ENCODE data around the gene DNPEP. TPM values are rescaled to one million over a fixed set of nuclear protein-coding genes. Genes with fewer than 3 reads are reported as not detected.

The DNPEP gene
- total and polyA plus RNA-seq, 2 donors (not counting 3 experiments of a cell fraction or from before 2014, with no cell fraction given): 40.4 to 77.5 TPM

- intact Hi-C loops (cut with micrococcal nuclease) (loop anchor here (10.0 kb wide), 1 partner anchor 817 kb away; the partner anchor contains the start of genes CNOT9 and USP37), dilution Hi-C loops (cut with MboI; ENCODE audit: extremely low pct_ligation_motif_present, low sequenced_read_pairs) (no loop called here)
- DNase-seq (ENCODE audit: low read depth, low spot score): no peak
- no peaks in the 10 kb centered on the region for H3K9me1 ChIP-seq (replicated peaks; ENCODE audit: control insufficient read depth, extremely low read depth, insufficient read depth, low read length)
- no peak overlapping the region for H2AFZ ChIP-seq (ENCODE audit: low read depth, low read length)
- no peaks in the 10 kb centered on the region for H3K9me3 ChIP-seq (replicated peaks; ENCODE audit: control insufficient read depth, insufficient read depth, low read length)
- no peak overlapping the region for H3K9ac ChIP-seq (replicated peaks; ENCODE audit: extremely low read depth, insufficient read depth, low read length)
- H3K4me1 ChIP-seq (ENCODE audit: control insufficient read depth, extremely low read depth, insufficient read depth, low read length): no peaks in the 10 kb centered on the region
- no peaks in the 10 kb centered on the region for H3K79me2 ChIP-seq (ENCODE audit: control insufficient read depth, insufficient read depth, low read length)
- no peak overlapping the region for H3K4me3 ChIP-seq (replicated peaks in 1 of 3; ENCODE audit: insufficient read depth in 1 of 3, low read depth in 1 of 3, low read length in 3 of 3)
- ChIA-PET CTCF (interaction anchor here (1.4 kb wide), 1 partner anchor 352 kb away, joined by 4 read pairs; no protein-coding TSS in a partner anchor), POLR2A (no interaction called here)
- no peaks in the 10 kb centered on the region for H4K20me1 ChIP-seq (replicated peaks; ENCODE audit: control insufficient read depth, extremely low read depth, insufficient read depth, low read length)
- H3K27ac ChIP-seq (ENCODE audit: insufficient read depth, low read depth, low read length): no peak overlapping the region
- no peak for TF ChIP-seq MAX (IDR thresholded peaks at IDR 0.05; ENCODE audit: insufficient read depth, insufficient read length)
- no peak for TF ChIP-seq POLR2A (IDR thresholded peaks at IDR 0.05; ENCODE audit: low read depth, low read length)
- TF ChIP-seq MYC (IDR thresholded peaks at IDR 0.05; ENCODE audit: low read depth, low read length): no peak
- no peak for TF ChIP-seq JUN (IDR thresholded peaks at IDR 0.05; ENCODE audit: borderline replicate concordance, insufficient read depth, insufficient read length, low read depth)
- no peak for TF ChIP-seq CTCF (IDR thresholded peaks at IDR 0.05; ENCODE audit: extremely low read depth in 1 of 2, insufficient read depth in 1 of 2, low read depth in 1 of 2, low read length in 2 of 2)
- TF ChIP-seq GATA2 (IDR thresholded peaks at IDR 0.05; ENCODE audit: insufficient read depth, insufficient read length, low read depth, low read length): no peak
- no peak for TF ChIP-seq POLR2AphosphoS5 (IDR thresholded peaks at IDR 0.05; ENCODE audit: insufficient read depth, low read depth, low read length)
- TF ChIP-seq EZH2 (IDR thresholded peaks at IDR 0.05; ENCODE audit: borderline replicate concordance, low read depth, low read length, severe bottlenecking): no peak
- no peak for TF ChIP-seq FOS (IDR thresholded peaks at IDR 0.05; ENCODE audit: borderline replicate concordance, insufficient read depth, low read length)
- FAIRE-seq: no peak
- no peaks in the 10 kb centered on the region for H3K27me3 ChIP-seq (ENCODE audit: control insufficient read depth in 2 of 2, insufficient read depth in 2 of 2, low read length in 2 of 2)
- no TSS peak for BruUV-seq (replicated peaks)
- no peak overlapping the region for H3K4me2 ChIP-seq (ENCODE audit: insufficient read depth, low read length)
- peaks cover 0 to 36% of the 10 kb centered on the region in 2 experiments for H3K36me3 ChIP-seq (ENCODE audit: control insufficient read depth in 2 of 2, extremely low read depth in 1 of 2, insufficient read depth in 2 of 2, low read length in 2 of 2)
Measured at GRCh38 chr2:219381448-219381847, 6.3 kb downstream of the DNPEP start.
